Activated naive CD4-positive, alpha-beta T cell treated with anti-CD3 and anti-CD28 coated beads, Interleukin-2, amount 50 U/mL, for 24 hours (primary cell): Measurements from ENCODE around the gene C17orf58.
"Not testable (repeated sequence)": the region's sequence is repeated elsewhere in the genome, so short reads cannot be mapped to it uniquely, and the experiment has no call there.

Source experiments
- H3K27ac Mint-ChIP-seq: one replicate; pipeline ENCODE4 v1.8.0; 2021; ENCODE audit warnings: mild to moderate bottlenecking, mixed read lengths
- H3K27me3 Mint-ChIP-seq: one replicate; pipeline ENCODE4 v1.8.0; 2021; ENCODE audit warnings: mixed read lengths
- H3K36me3 Mint-ChIP-seq: one replicate; pipeline ENCODE4 v1.8.0; 2021; ENCODE audit warnings: mixed read lengths
- H3K4me1 Mint-ChIP-seq: one replicate; pipeline ENCODE4 v1.8.0; 2021; ENCODE audit warnings: mixed read lengths
- H3K4me3 Mint-ChIP-seq: one replicate; pipeline ENCODE4 v1.8.0; 2021; ENCODE audit warnings: mild to moderate bottlenecking, mixed read lengths
- H3K9me3 Mint-ChIP-seq: one replicate; pipeline ENCODE4 v1.8.0; 2021; ENCODE audit warnings: mixed read lengths

Gene C17orf58

DNA sequence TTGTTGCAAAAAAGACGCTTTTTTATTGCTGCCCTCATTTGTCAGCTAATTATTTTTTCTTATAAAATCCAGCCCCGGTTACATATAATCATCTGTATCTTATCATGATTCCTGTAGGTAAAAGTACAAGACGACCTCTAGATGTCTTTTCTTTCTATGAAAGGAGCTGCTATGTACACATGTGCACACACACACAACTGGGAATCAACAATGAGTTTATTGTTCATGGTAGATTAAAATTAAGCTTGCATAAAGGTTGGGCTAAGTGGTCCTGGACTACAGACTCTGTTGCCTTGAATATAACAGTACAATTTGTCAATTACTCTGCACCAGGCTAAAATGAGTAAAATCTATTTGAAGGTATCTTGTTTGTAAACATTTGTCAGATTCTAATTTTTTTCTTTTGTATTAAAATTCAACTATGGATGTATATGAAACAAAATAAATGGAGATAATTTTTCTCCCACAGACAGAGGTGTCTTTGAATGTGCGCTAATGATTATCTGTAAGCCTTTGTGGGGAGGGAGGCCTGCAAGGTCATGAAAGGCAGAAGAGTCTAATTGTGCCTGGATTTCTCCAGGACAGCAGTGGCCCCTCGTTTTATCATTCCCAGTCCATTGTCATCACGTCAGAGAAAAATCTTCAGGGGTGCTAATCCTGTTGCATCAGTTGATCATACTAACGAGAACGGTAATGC is 13.4 kb downstream of the C17orf58 start:
- H3K27ac Mint-ChIP-seq, result no peak overlapping the region
- H3K27me3 Mint-ChIP-seq, result no peaks in the 10 kb centered on the region
- H3K36me3 Mint-ChIP-seq, result peaks cover 2% of the 10 kb centered on the region
- H3K4me3 Mint-ChIP-seq, result no peak overlapping the region
- no peaks in the 10 kb centered on the region for H3K4me1 Mint-ChIP-seq
- H3K9me3 Mint-ChIP-seq, result no peaks in the 10 kb centered on the region

DNA sequence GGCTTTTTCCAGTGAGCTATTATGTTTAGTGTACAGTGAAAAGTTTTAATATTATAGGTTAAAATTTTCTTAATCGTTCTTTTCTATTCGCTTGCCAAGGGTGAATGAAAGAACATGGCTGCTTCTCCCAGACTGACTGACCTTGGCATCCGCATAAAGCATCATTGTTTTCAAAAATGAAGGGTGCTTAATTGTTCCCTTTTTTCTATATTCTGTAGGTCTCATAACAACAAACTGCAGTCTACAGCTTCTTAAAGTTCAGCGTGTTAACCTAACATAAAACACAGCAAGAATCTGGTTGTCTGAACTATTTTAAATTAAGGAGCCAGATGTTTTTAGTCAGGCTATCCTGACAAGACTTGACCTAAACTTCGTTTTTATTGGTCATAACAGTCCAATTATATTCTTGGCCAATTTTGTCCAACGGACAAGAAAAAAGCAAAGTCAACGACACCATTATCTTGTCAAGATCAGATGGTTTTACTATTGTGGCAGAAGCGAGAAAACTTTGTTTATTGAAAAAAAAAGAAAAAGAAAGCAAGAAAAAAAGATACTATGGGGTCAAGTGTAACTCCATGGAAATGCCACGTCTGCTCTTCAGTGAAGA is 14.1 kb downstream of the C17orf58 start:
- Mint-ChIP-seq H3K27ac (peak overlapping the region; percentile 59), H3K9me3 (no peaks in the 10 kb centered on the region), H3K27me3 (no peaks in the 10 kb centered on the region), H3K4me3 (no peak overlapping the region), H3K36me3 (peaks cover 2% of the 10 kb centered on the region), H3K4me1 (no peaks in the 10 kb centered on the region)

DNA sequence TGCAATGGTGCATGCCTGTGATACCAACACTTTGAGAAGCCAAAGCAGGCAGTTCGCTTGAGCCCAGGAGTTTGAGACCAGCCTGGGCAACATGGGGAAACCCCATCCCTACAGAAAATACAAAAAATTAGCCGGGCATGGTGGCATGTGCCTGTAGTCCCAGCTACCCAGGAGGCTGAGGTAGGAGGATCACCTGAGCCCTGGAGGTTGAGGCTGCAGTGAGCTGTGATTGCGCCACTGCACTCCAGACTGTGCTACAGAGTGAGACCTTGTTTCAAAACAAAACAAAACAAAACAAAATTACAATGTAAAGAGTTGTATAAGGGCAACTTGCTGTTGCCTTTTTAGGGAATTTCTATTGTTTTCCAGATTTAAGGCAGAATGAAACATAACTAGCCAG is 15.4 kb downstream of the C17orf58 start:
- H3K36me3 Mint-ChIP-seq, H3K9me3 Mint-ChIP-seq, H3K27me3 Mint-ChIP-seq, H3K27ac Mint-ChIP-seq, H3K4me3 Mint-ChIP-seq, H3K4me1 Mint-ChIP-seq: not testable (repeated sequence)

DNA sequence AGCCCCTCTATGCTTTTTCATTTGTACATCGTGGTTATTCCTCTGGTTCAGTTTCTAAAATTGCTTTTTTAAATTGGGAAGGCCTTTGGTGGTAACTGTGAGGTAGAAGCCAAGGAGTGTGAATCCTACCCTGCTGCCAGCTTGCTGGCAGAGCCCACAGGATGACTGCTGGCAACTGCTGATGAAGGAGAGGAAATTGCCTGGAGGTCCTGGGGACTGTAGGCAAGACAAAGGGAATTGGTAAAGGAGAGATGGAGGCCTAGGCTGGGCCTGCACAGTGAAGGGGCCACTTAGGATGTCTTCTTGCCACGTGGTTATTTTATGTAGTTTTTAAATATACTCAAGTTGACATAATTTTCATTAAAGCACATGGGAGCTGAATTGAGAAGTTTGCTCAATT is 15.8 kb downstream of the C17orf58 start:
- Mint-ChIP-seq H3K4me1 (no peaks in the 10 kb centered on the region), H3K36me3 (peaks cover 5% of the 10 kb centered on the region), H3K4me3 (no peak overlapping the region), H3K9me3 (no peaks in the 10 kb centered on the region), H3K27me3 (no peaks in the 10 kb centered on the region), H3K27ac (no peak overlapping the region)

DNA sequence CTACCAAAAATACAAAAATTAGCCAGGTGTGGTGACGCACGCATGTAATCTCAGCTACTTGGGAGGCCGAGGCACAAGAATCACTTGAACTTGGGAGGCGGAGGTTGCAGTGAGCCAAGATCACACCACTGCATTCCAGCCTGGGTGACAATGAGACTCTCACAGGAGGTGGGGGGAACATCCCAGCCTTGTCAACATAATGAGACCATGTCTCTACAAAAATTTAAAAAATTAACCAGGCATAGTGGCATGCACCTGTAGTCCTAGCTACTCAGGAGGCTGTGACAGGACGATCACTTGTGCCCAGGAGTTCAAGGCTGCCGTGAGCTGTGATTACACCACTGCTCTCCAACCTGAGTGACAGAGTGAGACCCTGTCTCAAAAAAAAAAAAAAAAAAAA is 20.0 kb downstream of the C17orf58 start:
- not testable (repeated sequence) for H3K27me3 Mint-ChIP-seq, H3K4me3 Mint-ChIP-seq, H3K4me1 Mint-ChIP-seq, H3K27ac Mint-ChIP-seq, H3K9me3 Mint-ChIP-seq, H3K36me3 Mint-ChIP-seq

DNA sequence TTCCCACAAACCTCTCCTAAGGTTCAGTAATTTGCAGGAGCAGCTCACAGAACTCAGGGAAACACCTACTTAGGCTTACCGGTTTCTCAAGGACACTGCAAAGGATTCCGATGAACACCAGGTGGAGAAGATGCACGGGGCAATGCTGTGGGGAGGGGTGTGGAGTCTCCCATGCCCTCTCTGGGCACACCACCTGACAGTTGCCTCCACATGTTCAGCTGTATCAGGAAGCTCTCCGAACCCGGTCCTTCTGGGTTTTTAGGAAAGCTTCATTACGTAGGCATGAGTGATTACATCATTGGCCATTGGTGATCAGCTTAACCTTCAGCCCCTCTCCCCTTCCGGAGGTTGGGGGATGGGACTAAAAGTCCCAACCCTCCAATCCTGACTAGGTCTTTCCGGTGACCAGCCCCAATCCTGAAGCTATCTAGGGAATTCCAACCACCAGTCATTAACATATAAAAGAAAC is 21.6 kb downstream of the C17orf58 start:
- no peaks in the 10 kb centered on the region for H3K4me1 Mint-ChIP-seq
- no peak overlapping the region for H3K27ac Mint-ChIP-seq
- H3K4me3 Mint-ChIP-seq, result no peak overlapping the region
- H3K36me3 Mint-ChIP-seq, result peaks cover 5% of the 10 kb centered on the region
- H3K27me3 Mint-ChIP-seq, result no peaks in the 10 kb centered on the region
- H3K9me3 Mint-ChIP-seq, result no peaks in the 10 kb centered on the region

DNA sequence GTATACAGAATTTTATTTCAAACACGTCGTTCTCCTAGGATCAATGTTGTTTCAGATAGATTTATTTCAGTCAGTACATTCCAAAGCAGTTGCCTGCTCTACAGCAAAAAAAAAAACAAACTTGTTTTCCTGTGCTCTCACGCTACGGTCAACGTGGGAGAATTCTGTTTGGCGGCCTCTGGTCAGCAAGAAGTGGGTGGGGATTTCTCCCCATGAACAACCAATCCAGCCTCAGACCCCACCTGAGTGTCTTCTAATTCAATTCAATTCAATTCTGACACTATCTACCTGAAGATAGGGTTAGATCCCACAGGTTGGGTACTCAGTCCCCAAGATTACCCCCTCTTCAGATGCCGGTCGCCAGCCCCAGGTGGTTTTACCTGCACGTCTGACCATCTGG is 22.1 kb downstream of the C17orf58 start:
- Mint-ChIP-seq H3K36me3 (peaks cover 5% of the 10 kb centered on the region), H3K27me3 (no peaks in the 10 kb centered on the region), H3K4me1 (no peaks in the 10 kb centered on the region), H3K27ac (no peak overlapping the region), H3K4me3 (no peak overlapping the region), H3K9me3 (no peaks in the 10 kb centered on the region)

DNA sequence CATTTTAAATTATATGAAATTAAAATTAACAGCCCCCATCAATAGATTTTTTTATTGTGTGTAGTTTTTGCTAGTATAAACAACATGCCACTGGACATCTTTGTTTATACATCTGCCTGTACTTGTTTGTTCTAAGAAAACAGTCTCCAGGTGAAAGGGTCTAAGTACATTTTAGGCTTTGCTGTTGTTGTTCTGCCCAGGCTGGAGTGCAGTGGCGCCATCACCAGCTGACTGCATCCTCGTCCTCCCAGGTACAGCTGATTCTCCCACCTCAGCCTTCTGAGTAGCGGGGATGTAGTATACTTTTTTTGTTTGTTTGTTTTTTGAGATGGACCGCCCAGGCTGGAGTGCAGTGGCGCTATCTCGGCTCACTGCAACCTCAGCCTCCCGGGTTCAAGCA is 25.5 kb downstream of the C17orf58 start:
- no peaks in the 10 kb centered on the region for H3K27me3 Mint-ChIP-seq
- no peak overlapping the region for H3K4me3 Mint-ChIP-seq
- no peaks in the 10 kb centered on the region for H3K4me1 Mint-ChIP-seq
- H3K36me3 Mint-ChIP-seq, result no peaks in the 10 kb centered on the region
- H3K9me3 Mint-ChIP-seq, result no peaks in the 10 kb centered on the region
- H3K27ac Mint-ChIP-seq, result no peak overlapping the region

DNA sequence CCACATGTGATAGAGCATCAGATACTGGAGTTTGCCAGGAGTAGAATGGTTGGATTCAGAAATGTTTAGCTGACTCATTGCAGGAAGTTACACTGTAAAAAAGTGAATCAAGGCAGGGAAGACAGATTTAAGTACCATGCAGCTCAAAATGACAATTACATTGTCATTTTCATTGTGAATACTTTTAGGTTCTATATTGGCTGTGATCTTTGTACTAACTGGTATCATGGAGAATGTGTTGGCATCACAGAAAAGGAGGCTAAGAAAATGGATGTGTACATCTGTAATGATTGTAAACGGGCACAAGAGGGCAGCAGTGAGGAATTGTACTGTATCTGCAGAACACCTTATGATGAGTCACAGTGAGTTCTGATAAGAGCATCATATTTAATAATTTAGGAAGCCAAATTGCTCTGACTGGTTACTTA is 33.1 kb downstream of the C17orf58 start:
- H3K4me1 Mint-ChIP-seq, result peaks cover 10% of the 10 kb centered on the region
- peak overlapping the region; percentile 56 for H3K27ac Mint-ChIP-seq
- not testable (repeated sequence) for H3K9me3 Mint-ChIP-seq, H3K36me3 Mint-ChIP-seq, H3K4me3 Mint-ChIP-seq, H3K27me3 Mint-ChIP-seq

DNA sequence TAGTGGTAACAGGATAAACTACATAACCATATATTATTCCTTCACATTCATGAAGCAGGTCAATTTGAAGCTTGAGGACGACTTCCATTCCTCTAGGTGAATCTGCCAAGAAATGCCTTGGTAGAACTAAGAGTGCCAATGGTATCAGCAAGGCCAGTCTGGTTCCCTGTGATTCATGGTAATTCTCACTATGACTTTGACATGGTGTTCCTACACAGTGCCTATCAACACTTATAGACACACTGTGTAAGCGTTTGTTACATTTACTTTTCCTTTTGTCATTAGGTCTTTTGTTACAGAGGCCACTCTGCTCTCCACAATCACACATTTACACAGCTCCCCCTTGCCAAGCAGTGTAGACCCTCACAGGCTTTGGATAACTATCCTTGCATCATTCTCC is 34.1 kb downstream of the C17orf58 start:
- H3K4me3 Mint-ChIP-seq, H3K9me3 Mint-ChIP-seq, H3K27me3 Mint-ChIP-seq, H3K36me3 Mint-ChIP-seq: not testable (repeated sequence)
- peaks cover 10% of the 10 kb centered on the region for H3K4me1 Mint-ChIP-seq
- peak overlapping the region; percentile 56 for H3K27ac Mint-ChIP-seq

DNA sequence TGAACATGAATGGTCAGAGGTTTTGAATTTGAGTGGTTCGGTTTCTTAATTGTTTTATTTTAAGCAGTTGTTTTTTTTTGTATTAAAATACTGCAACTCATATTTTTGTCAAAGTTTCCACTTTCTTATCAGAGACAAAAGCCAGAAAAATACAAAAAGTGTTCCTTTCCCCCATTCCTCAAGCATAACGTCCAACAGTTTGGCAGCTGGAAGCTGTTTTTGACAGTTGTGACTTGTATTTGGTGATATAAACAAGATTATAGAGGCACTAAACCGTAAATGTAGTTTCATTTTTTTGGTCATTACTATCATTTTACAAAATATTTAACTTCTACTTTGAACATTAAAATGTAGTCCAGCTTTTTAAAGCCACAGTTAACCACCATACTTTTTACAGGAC is 36.0 kb downstream of the C17orf58 start:
- H3K4me3 Mint-ChIP-seq, H3K9me3 Mint-ChIP-seq, H3K27ac Mint-ChIP-seq, H3K36me3 Mint-ChIP-seq, H3K27me3 Mint-ChIP-seq: not testable (repeated sequence)
- peaks cover 10% of the 10 kb centered on the region for H3K4me1 Mint-ChIP-seq

DNA sequence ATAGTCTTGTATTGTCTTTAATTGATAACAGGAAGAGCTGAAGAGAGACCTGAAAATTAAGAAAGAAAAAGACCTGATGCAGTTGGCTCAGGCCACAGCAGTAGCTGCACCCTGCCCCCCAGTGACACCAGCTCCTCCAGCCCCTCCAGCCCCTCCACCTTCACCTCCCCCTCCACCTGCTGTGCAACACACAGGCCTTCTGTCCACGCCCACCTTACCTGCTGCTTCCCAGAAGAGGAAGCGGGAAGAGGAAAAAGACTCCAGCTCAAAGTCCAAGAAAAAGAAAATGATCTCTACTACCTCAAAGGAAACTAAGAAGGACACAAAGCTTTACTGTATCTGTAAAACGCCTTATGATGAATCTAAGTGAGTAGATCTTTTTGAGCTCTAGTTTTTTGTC is 36.8 kb downstream of the C17orf58 start:
- H3K4me3 Mint-ChIP-seq, result no peak overlapping the region
- peak overlapping the region; percentile 63 for H3K27ac Mint-ChIP-seq
- H3K27me3 Mint-ChIP-seq, result no peaks in the 10 kb centered on the region
- H3K4me1 Mint-ChIP-seq, result peaks cover 10% of the 10 kb centered on the region
- no peaks in the 10 kb centered on the region for H3K9me3 Mint-ChIP-seq
- peaks cover 5% of the 10 kb centered on the region for H3K36me3 Mint-ChIP-seq

DNA sequence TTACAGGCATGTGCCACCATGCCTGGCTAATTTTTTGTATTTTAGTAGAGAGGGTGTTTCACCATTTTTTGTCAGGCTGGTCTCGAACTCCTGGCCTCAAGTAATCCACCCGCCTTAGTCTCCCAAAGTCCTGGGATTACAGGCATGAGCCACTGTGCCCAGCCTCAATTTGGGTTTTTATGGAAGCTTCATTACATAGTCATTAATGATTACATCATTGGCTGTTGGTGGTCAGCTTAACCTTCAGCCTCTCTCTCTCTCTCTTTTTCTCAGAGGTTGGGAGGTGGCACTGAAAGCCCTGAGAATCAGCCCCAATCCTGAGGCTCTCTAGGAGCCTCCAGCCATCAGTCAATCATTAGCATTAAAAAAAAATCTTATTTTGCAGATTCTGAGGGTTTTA is 45.3 kb downstream of the C17orf58 start:
- Mint-ChIP-seq H3K9me3 (no peaks in the 10 kb centered on the region), H3K4me1 (no peaks in the 10 kb centered on the region), H3K4me3 (no peak overlapping the region), H3K36me3 (peaks cover 13% of the 10 kb centered on the region), H3K27me3 (no peaks in the 10 kb centered on the region), H3K27ac (no peak overlapping the region)

DNA sequence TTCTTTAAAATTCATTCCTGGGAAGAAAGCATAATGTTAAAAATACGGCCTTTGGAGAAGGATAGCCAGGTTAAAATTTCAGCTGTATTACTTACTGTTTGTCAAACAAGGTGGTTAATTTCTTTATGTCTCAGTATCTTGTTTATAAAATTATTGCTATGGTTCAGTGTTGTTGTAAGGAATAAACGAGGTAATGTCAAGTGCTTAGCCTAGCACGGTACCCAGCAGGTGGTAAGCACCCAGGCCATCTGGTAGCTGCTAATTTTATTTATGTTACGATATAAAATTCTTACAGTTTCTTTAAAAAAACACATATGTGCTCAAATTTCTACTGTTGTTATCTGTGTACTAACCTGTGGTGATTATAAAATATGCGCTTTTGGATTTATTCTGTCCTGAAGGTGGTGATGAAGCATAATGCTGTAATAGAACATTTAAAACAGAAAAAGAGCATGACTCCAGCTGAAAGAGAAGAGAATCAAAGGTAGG is 48.9 kb downstream of the C17orf58 start:
- Mint-ChIP-seq H3K4me1 (no peaks in the 10 kb centered on the region), H3K27ac (no peak overlapping the region), H3K27me3 (no peaks in the 10 kb centered on the region), H3K36me3 (peaks cover 17% of the 10 kb centered on the region), H3K9me3 (no peaks in the 10 kb centered on the region), H3K4me3 (no peak overlapping the region)

DNA sequence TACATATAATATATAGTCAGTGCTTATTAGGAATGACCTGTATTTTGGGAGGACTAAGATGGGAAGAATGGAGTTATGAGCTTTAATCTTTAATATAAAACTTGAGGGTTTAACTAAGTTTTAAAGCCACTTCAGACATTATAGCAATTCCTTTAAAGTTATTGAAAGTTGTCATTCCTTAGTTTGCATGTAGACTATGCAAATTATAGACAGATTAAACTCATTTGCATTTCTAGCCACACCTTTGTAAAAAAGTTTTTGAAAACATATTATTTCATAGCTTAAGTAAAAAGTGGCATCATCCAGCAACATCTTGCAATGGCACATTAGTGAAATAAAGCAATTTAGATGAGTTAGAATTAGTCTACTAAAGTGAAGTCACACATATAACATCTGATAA is 49.8 kb downstream of the C17orf58 start:
- H3K4me3 Mint-ChIP-seq, result no peak overlapping the region
- H3K9me3 Mint-ChIP-seq, result no peaks in the 10 kb centered on the region
- no peaks in the 10 kb centered on the region for H3K4me1 Mint-ChIP-seq
- H3K27me3 Mint-ChIP-seq, result no peaks in the 10 kb centered on the region
- H3K36me3 Mint-ChIP-seq, result peaks cover 18% of the 10 kb centered on the region
- no peak overlapping the region for H3K27ac Mint-ChIP-seq

DNA sequence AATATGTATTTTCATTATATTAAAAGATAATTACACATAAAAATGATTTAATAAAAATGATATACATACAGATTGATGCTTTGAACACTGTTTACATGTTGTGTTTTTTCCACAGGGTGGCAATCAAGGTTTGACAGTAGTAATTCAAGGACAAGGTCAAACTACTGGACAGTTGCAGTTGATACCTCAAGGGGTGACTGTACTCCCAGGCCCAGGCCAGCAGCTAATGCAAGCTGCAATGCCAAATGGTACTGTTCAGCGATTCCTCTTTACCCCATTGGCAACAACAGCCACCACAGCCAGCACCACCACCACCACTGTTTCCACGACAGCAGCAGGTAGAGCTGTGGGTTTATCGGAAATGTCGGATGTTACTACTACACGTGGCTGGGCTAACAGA is 52.2 kb downstream of the C17orf58 start:
- Mint-ChIP-seq H3K9me3 (no peaks in the 10 kb centered on the region), H3K36me3 (peaks cover 20% of the 10 kb centered on the region), H3K4me1 (no peaks in the 10 kb centered on the region), H3K27ac (no peak overlapping the region), H3K27me3 (no peaks in the 10 kb centered on the region), H3K4me3 (no peak overlapping the region)

DNA sequence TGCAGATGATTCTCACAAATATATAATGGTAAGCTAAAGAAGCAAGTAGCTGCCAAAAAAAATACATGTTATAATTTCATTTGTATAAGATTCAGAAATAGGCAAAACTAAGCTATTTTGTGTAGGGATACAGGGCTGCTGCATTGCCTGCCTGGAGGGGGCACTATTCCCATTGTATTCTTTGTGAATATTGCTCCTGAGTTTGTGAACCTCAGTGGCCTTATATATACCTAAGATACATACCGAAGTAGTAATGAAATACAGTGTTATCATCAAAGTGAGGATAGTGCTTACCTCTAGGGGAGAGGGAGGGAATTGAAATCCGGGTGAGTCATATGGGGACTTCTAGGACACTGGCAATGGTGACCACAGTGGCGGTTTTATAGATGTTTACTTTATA is 53.5 kb downstream of the C17orf58 start:
- no peaks in the 10 kb centered on the region for H3K27me3 Mint-ChIP-seq
- H3K9me3 Mint-ChIP-seq, result no peaks in the 10 kb centered on the region
- no peaks in the 10 kb centered on the region for H3K4me1 Mint-ChIP-seq
- no peak overlapping the region for H3K4me3 Mint-ChIP-seq
- peaks cover 16% of the 10 kb centered on the region for H3K36me3 Mint-ChIP-seq
- H3K27ac Mint-ChIP-seq, result no peak overlapping the region
